ENCODE data around the gene TSPAN9.

TSPAN9 gene

GRCh38 chr12:3141339-3142321 is 64.5 kb downstream of the TSPAN9 start:
- H3K4me3 ChIP-seq (ENCODE audit: low read depth, low read length) = no peak overlapping the region
- TF ChIP-seq MYC (IDR thresholded peaks at IDR 0.05; ENCODE audit: low read depth, low read length) (no peak), MAX (IDR thresholded peaks at IDR 0.05; ENCODE audit: low read depth, low read length) (no peak), CTCF (IDR thresholded peaks at IDR 0.05; ENCODE audit: low read depth, low read length) (no peak), POLR2A (IDR thresholded peaks at IDR 0.05; ENCODE audit: extremely low read depth, insufficient read length) (no peak)
- no peak for DNase-seq (ENCODE audit: low read depth)

DNA sequence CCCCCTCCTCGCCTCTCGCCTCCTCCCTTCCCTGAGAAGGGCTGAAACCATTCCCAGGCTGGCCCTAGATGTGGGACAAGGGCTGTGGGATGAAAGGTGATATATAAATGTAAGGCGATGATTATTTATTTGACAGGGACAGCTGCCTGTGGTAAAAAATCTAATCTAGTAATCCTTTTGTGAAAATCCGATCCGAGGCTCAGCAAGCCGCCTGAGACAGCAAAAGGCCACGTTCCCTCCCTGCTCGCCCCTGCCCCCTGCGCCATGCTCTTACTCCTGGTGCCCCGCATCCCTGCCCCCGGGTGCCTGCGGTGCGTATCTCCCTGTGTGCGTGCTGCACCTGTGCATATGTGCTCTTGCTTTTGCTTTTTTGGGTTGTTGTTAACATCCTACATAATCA is 65.2 kb downstream of the TSPAN9 start:
- DNase-seq (ENCODE audit: low read depth) = no peak
- TF ChIP-seq POLR2A (IDR thresholded peaks at IDR 0.05; ENCODE audit: extremely low read depth, insufficient read length) (no peak), MAX (IDR thresholded peaks at IDR 0.05; ENCODE audit: low read depth, low read length) (no peak)
- H3K4me3 ChIP-seq (ENCODE audit: low read depth, low read length) = no peak overlapping the region

DNA sequence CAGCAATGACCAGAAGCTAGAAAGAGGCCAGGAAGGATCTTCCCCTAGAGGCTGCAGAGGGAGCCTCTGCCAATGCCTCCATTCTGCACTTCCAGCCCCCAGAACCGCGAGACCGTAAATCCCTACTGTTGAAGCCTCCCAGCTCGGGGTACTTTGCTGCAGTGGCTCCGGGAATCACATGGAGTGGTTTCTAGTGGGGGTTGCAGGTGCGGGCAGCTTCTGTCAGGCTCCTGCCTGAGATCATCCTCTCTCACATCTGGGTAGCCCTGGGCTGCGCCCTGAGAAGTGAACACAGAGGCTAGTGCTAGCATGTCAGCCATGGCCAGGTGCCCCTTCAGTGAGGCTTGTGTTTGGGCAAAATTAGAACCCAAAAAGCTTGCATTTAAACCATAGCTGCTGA is 67.3 kb downstream of the TSPAN9 start:
- H3K4me3 ChIP-seq (ENCODE audit: low read depth, low read length) = no peak overlapping the region
- DNase-seq (ENCODE audit: low read depth) = no peak
- TF ChIP-seq MYC (IDR thresholded peaks at IDR 0.05; ENCODE audit: low read depth, low read length) (no peak), MAX (IDR thresholded peaks at IDR 0.05; ENCODE audit: low read depth, low read length) (no peak), POLR2A (IDR thresholded peaks at IDR 0.05; ENCODE audit: extremely low read depth, insufficient read length) (no peak), CTCF (IDR thresholded peaks at IDR 0.05; ENCODE audit: low read depth, low read length) (no peak)

- no peak overlapping the region for H3K4me3 ChIP-seq (ENCODE audit: low read depth, low read length)
- DNase-seq (ENCODE audit: low read depth) = no peak
- TF ChIP-seq POLR2A (IDR thresholded peaks at IDR 0.05; ENCODE audit: extremely low read depth, insufficient read length) (no peak), CTCF (IDR thresholded peaks at IDR 0.05; ENCODE audit: low read depth, low read length) (no peak), MYC (IDR thresholded peaks at IDR 0.05; ENCODE audit: low read depth, low read length) (no peak)
Measured at GRCh38 chr12:3145033-3145432, 67.9 kb downstream of the TSPAN9 start.

DNA sequence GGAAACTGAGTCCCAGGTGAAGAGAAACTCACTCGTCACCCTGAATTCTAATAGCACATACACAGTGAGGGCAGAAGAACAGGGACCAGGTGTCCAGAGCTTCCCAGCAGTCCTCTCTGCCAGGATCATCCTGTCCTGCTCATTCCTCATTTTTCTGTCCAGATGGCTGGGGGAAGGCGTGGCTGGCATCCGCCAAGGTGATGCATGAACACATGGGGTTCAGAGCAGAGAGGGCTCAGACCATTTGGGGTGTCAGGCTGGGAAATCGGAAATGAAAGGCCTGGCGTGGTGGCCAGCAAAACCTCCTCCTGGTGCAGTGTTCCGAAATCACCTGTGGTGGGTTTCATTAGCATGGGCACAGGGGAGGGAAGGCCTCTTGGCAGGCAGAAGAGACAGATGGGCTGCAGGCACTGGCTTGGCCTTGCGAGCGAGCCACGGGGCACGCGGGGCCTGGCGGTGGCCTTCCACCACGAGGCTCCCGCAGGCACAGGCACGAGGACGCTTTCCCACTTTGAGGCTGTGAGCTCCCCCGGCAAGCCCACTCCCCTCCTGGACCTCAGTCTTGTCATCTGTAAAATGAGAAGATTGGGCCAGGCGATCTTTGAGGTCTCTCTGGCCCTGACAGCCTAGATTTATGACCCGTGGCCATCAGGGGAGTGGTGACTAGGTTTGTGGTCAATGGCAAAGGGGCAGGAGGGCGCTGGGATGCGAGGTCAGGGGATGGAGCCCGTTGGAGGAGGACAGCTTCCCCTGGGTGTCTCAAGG is 68.5 kb downstream of the TSPAN9 start:
- no peak overlapping the region for H3K4me3 ChIP-seq (ENCODE audit: low read depth, low read length)
- DNase-seq (ENCODE audit: low read depth) = no peak
- TF ChIP-seq CTCF (IDR thresholded peaks at IDR 0.05; ENCODE audit: low read depth, low read length) (no peak), POLR2A (IDR thresholded peaks at IDR 0.05; ENCODE audit: extremely low read depth, insufficient read length) (no peak), MAX (IDR thresholded peaks at IDR 0.05; ENCODE audit: low read depth, low read length) (no peak), MYC (IDR thresholded peaks at IDR 0.05; ENCODE audit: low read depth, low read length) (no peak)

GRCh38 chr12:3147260-3147659 is 70.1 kb downstream of the TSPAN9 start:
- no peak overlapping the region for H3K4me3 ChIP-seq (ENCODE audit: low read depth, low read length)
- TF ChIP-seq MYC (IDR thresholded peaks at IDR 0.05; ENCODE audit: low read depth, low read length) (no peak), CTCF (IDR thresholded peaks at IDR 0.05; ENCODE audit: low read depth, low read length) (no peak), POLR2A (IDR thresholded peaks at IDR 0.05; ENCODE audit: extremely low read depth, insufficient read length) (no peak), MAX (IDR thresholded peaks at IDR 0.05; ENCODE audit: low read depth, low read length) (no peak)

More at GRCh38 chr12:3147260-3147659, 70.1 kb downstream of the TSPAN9 start:
- DNase-seq (ENCODE audit: low read depth) = no peak

All from NB4 (cell line).